Naive B cell (primary cell): ENCODE data around the gene MYBPC3. TPM values are rescaled to one million over a fixed set of nuclear protein-coding genes. Genes with fewer than 3 reads are reported as not detected.

ENCODE experiments used
- ATAC-seq, 2 donors: fragments of 150-1000 bp; cut with Tn5 transposase; 2 replicates each; pipeline ENCODE4 v1.10.0; 2021; ENCODE audit warnings: low read depth in 2 of 2, mild to moderate bottlenecking in 2 of 2, moderate library complexity in 2 of 2
- DNase-seq: peaks from one replicate; pipeline ENCODE4 v3.0.0; 2022
- H3K27ac Mint-ChIP-seq, 6 donors: one replicate each; pipeline ENCODE4 v1.8.0; 2020 to 2022; ENCODE audit warnings: mild to moderate bottlenecking in 6 of 6, mixed read lengths in 6 of 6, moderate library complexity in 5 of 6, inconsistent platforms in 2 of 6
- H3K27me3 Mint-ChIP-seq, 3 donors: one replicate each; pipeline ENCODE4 v1.8.0; 2021 to 2022; ENCODE audit warnings: mixed read lengths in 3 of 3, mild to moderate bottlenecking in 1 of 3
- H3K36me3 Mint-ChIP-seq, 2 donors: one replicate each; pipeline ENCODE4 v1.8.0; 2020 to 2022; ENCODE audit warnings: mixed read lengths in 2 of 2, inconsistent platforms in 1 of 2, mild to moderate bottlenecking in 1 of 2
- H3K4me1 Mint-ChIP-seq, 3 donors: one replicate each; pipeline ENCODE4 v1.8.0; 2020 to 2022; ENCODE audit warnings: mixed read lengths in 3 of 3, inconsistent platforms in 1 of 3, mild to moderate bottlenecking in 1 of 3, moderate library complexity in 1 of 3
- H3K4me3 Mint-ChIP-seq, 8 donors: one replicate each; pipeline ENCODE4 v1.8.0; 2020 to 2022; ENCODE audit warnings: mild to moderate bottlenecking in 8 of 8, mixed read lengths in 8 of 8, moderate library complexity in 8 of 8, inconsistent platforms in 2 of 8
- H3K9me3 Mint-ChIP-seq, 7 donors: one replicate each; pipeline ENCODE4 v1.8.0; 2020 to 2022; ENCODE audit warnings: mixed read lengths in 7 of 7, mild to moderate bottlenecking in 5 of 7, inconsistent platforms in 2 of 7, moderate library complexity in 1 of 7
- polyA plus RNA-seq, 6 donors: library from polyadenylated mRNA; unstranded; fragments of 300-500 nt; fragmentation: Illumina TruSeq; gene quantifications; one replicate each; pipeline ENCODE4 v1.2.3, GENCODE V29; 2021; ENCODE audit warnings: low read depth in 6 of 6

MYBPC3 gene
- polyA plus RNA-seq: not detected

- DNase-seq (no peak), ATAC-seq (no peak)
- H3K9me3 Mint-ChIP-seq: no peaks in the 10 kb centered on the region
- H3K36me3 Mint-ChIP-seq: peaks cover 0 to 6% of the 10 kb centered on the region in 2 donors
- H3K4me3 Mint-ChIP-seq: no peak within 1 kb of the TSS
- peaks cover 0 to 4% (median 4%) of the 10 kb centered on the region in 3 donors for H3K4me1 Mint-ChIP-seq
- H3K27ac Mint-ChIP-seq: peak within 1 kb of the TSS in 2 of 6 donors; percentile 7 to 39
- H3K27me3 Mint-ChIP-seq: no peaks in the 10 kb centered on the region
Measured at GRCh38 chr11:47352556-47352955, at the start of gene MYBPC3. Gene MYBPC3 (minus strand): TSS chr11:47352702. CDS start chr11:47352647, 55 bp downstream.

- Mint-ChIP-seq H3K4me1 (peaks cover 38 to 55% (median 53%) of the 10 kb centered on the region in 3 donors), H3K36me3 (no peaks in the 10 kb centered on the region), H3K4me3 (peak overlapping the region; percentile 83 to 96 (median 84)), H3K9me3 (no peaks in the 10 kb centered on the region), H3K27me3 (no peaks in the 10 kb centered on the region), H3K27ac (peak overlapping the region; percentile 57 to 97 (median 94))
- ATAC-seq (peak; percentile 61 to 72), DNase-seq (no peak)
Measured at GRCh38 chr11:47400768-47401279, 48.3 kb upstream of the MYBPC3 start.

- H3K4me3 Mint-ChIP-seq: peak overlapping the region; percentile 83 to 96 (median 92)
- H3K27ac Mint-ChIP-seq: peak overlapping the region; percentile 84 to 97 (median 94)
- ATAC-seq (peak; percentile 71 to 73), DNase-seq (peak; percentile 53)
- H3K9me3 Mint-ChIP-seq: no peaks in the 10 kb centered on the region
- peaks cover 44 to 60% (median 60%) of the 10 kb centered on the region in 3 donors for H3K4me1 Mint-ChIP-seq
- no peaks in the 10 kb centered on the region for H3K36me3 Mint-ChIP-seq
- no peaks in the 10 kb centered on the region for H3K27me3 Mint-ChIP-seq
Measured at GRCh38 chr11:47399860-47400767, 47.6 kb upstream of the MYBPC3 start.

GRCh38 chr11:47398551-47398950 lies 46.0 kb upstream of the MYBPC3 start:
- Mint-ChIP-seq H3K36me3 (no peaks in the 10 kb centered on the region), H3K4me1 (peaks cover 52 to 70% (median 70%) of the 10 kb centered on the region in 3 donors), H3K27ac (peak overlapping the region in 4 of 6 donors; percentile 7 to 96 (median 62)), H3K4me3 (peak overlapping the region; percentile 57 to 94 (median 87)), H3K9me3 (no peaks in the 10 kb centered on the region), H3K27me3 (no peaks in the 10 kb centered on the region)
- ATAC-seq (no peak), DNase-seq (no peak)

GRCh38 chr11:47398011-47398410 lies 45.5 kb upstream of the MYBPC3 start:
- Mint-ChIP-seq H3K27me3 (no peaks in the 10 kb centered on the region), H3K9me3 (no peaks in the 10 kb centered on the region), H3K36me3 (no peaks in the 10 kb centered on the region), H3K27ac (peak overlapping the region in 3 of 6 donors; percentile 49 to 93 (median 54)), H3K4me3 (peak overlapping the region; percentile 57 to 93 (median 84)), H3K4me1 (peaks cover 55 to 75% (median 71%) of the 10 kb centered on the region in 3 donors)
- no peak for DNase-seq
- no peak for ATAC-seq

- no peak for ATAC-seq
- Mint-ChIP-seq H3K9me3 (no peaks in the 10 kb centered on the region), H3K36me3 (no peaks in the 10 kb centered on the region), H3K27ac (peak overlapping the region in 5 of 6 donors; percentile 13 to 97 (median 94)), H3K4me3 (peak overlapping the region in 5 of 8 donors; percentile 20 to 89 (median 80)), H3K4me1 (peaks cover 52 to 75% (median 71%) of the 10 kb centered on the region in 3 donors), H3K27me3 (no peaks in the 10 kb centered on the region)
- no peak for DNase-seq
Measured at GRCh38 chr11:47396049-47396320, 43.5 kb upstream of the MYBPC3 start.

GRCh38 chr11:47395223-47396048 lies 42.9 kb upstream of the MYBPC3 start:
- H3K4me3 Mint-ChIP-seq: peak overlapping the region; percentile 76 to 95 (median 88)
- no peaks in the 10 kb centered on the region for H3K36me3 Mint-ChIP-seq
- ATAC-seq (no peak), DNase-seq (no peak)
- peaks cover 51 to 73% (median 71%) of the 10 kb centered on the region in 3 donors for H3K4me1 Mint-ChIP-seq
- H3K27ac Mint-ChIP-seq: peak overlapping the region; percentile 86 to 97 (median 96)
- H3K9me3 Mint-ChIP-seq: no peaks in the 10 kb centered on the region
- H3K27me3 Mint-ChIP-seq: no peaks in the 10 kb centered on the region

DNA sequence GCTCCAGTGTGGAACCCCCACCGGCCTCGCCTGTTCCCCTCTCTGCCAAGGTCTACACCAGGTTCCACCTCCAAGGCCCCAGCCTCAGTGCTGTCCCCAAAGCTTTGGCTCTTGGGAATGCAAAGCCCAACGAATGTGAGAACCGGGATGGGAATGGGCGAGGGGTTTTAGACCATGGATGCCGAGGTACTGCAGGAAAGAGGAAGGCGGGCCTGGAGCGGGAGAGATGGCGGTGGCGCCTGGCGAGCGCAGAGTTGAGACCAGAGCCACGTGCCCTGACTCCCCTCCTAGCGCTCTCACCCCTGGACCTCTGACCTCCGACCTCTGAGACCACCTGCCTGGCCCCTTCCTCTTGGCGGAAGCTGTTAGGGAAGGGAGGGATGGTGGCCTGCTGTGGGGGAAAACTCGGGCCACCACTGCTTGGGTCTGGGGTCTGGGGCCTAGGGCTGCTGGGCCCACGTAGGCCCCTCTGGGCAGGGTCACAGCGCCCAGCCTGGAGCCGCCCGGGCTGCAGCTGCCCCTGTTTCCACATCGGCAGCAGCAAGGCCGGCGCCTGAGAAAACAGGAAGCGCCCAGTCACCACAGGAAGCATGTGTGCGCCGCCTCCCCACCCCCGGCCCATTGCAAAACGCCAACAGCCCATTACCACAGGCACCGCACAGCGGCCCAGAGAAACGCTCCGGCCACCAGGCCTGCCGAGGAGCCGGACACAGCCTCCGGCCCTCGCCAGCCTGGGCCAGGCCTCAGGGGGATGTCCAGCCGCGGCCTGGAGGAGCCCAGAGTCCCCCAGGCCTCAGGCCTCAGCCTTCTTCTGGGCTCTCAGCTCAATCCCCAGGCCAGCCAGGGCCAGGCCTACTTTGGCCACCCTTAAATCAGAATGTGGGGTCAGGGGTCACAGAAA lies 42.1 kb upstream of the MYBPC3 start:
- H3K27me3 Mint-ChIP-seq: no peaks in the 10 kb centered on the region
- ATAC-seq (peak; percentile 86 to 92), DNase-seq (peak; percentile 61)
- H3K9me3 Mint-ChIP-seq: no peaks in the 10 kb centered on the region
- H3K4me1 Mint-ChIP-seq: peaks cover 49 to 76% (median 75%) of the 10 kb centered on the region in 3 donors
- H3K36me3 Mint-ChIP-seq: no peaks in the 10 kb centered on the region
- peak overlapping the region; percentile 76 to 95 (median 87) for H3K4me3 Mint-ChIP-seq
- H3K27ac Mint-ChIP-seq: peak overlapping the region; percentile 93 to 97 (median 96)

GRCh38 chr11:47394050-47394321 lies 41.5 kb upstream of the MYBPC3 start:
- Mint-ChIP-seq H3K4me1 (peaks cover 49 to 77% (median 76%) of the 10 kb centered on the region in 3 donors), H3K36me3 (no peaks in the 10 kb centered on the region), H3K9me3 (no peaks in the 10 kb centered on the region), H3K27ac (peak overlapping the region; percentile 60 to 97 (median 94)), H3K4me3 (peak overlapping the region; percentile 64 to 95 (median 84)), H3K27me3 (no peaks in the 10 kb centered on the region)
- ATAC-seq: no peak
- DNase-seq: no peak

GRCh38 chr11:47393163-47394049 lies 40.9 kb upstream of the MYBPC3 start:
- Mint-ChIP-seq H3K4me3 (peak overlapping the region; percentile 64 to 95 (median 84)), H3K9me3 (no peaks in the 10 kb centered on the region), H3K27ac (peak overlapping the region in 5 of 6 donors; percentile 63 to 97 (median 94)), H3K36me3 (no peaks in the 10 kb centered on the region), H3K4me1 (peaks cover 46 to 77% (median 73%) of the 10 kb centered on the region in 3 donors), H3K27me3 (no peaks in the 10 kb centered on the region)
- ATAC-seq (no peak), DNase-seq (no peak)

DNA sequence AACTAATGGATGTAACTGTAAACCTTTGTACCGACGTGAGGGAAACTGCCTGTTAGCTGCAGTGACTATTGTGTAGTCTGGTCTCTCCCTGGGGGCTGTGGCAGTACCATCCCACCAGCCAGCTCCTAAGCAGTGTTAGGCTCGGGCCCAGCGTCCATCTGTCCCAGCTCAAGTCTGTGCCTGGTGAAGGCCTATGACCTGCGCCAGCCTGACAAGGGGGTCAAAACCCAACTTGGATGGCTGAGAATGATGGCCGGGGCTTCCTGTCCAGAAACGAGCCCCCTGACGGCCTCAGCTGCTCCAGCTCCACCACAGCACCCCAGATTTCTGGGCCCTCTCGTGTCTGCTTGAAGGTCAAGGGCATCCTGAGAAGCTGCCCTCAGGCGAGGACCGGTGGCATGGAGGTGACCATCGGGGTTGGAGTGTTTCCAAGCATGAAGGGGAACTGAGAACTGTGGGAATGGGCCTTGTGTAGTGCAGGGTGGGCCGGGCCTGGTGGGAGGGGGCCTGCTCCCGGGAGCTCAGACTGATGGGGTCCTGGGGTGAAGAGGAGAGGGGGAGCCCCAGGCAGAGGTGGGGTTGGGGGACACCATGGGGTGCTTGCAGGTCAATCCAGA lies 40.2 kb upstream of the MYBPC3 start:
- Mint-ChIP-seq H3K27ac (peak overlapping the region in 5 of 6 donors; percentile 26 to 94 (median 47)), H3K9me3 (no peaks in the 10 kb centered on the region), H3K27me3 (no peaks in the 10 kb centered on the region), H3K4me1 (peaks cover 42 to 72% (median 69%) of the 10 kb centered on the region in 3 donors), H3K4me3 (peak overlapping the region in 6 of 8 donors; percentile 29 to 80 (median 60)), H3K36me3 (no peaks in the 10 kb centered on the region)
- no peak for DNase-seq
- ATAC-seq: no peak
